ENCODE measurements around the gene CIZ1. TPM values are rescaled to one million over a fixed set of nuclear protein-coding genes. Genes with fewer than 3 reads are reported as not detected.

Gene CIZ1
- total and polyA plus RNA-seq, 2 of the 13 experiments (the other 11 are each of a cell fraction or from before 2014, with no cell fraction given): 30.6 to 50.3 TPM

- TF ChIP-seq SKIL (CRISPR knock-in tag; IDR thresholded peaks at IDR 0.05; ENCODE audit: borderline replicate concordance) (no peak), ZNF264 (CRISPR knock-in tag; IDR thresholded peaks at IDR 0.05) (no peak), ZNF549 (CRISPR knock-in tag; IDR thresholded peaks at IDR 0.05) (peak; percentile 79; the same call in 1 of the 2 replicates), ADNP (CRISPR knock-in tag; IDR thresholded peaks at IDR 0.05) (0 out of 2 replicates have a peak, but pooled peaks have one; percentile 16), ZNF335 (CRISPR knock-in tag; IDR thresholded peaks at IDR 0.05) (no peak), KDM5A (IDR thresholded peaks at IDR 0.05; ENCODE audit: borderline replicate concordance, low read length) (peak; percentile 91; the same call in 1 of the 2 replicates), ZNF780A (CRISPR knock-in tag; IDR thresholded peaks at IDR 0.05) (no peak), MLXIP (CRISPR knock-in tag; IDR thresholded peaks at IDR 0.05; ENCODE audit: borderline replicate concordance) (no peak), YEATS4 (CRISPR knock-in tag; IDR thresholded peaks at IDR 0.05; ENCODE audit: borderline replicate concordance) (peak; percentile 80; the same call in 1 of the 2 replicates), ZNF543 (CRISPR knock-in tag; IDR thresholded peaks at IDR 0.05) (peak; percentile 71), CEBPZ (IDR thresholded peaks at IDR 0.05; ENCODE audit: low read length) (no peak), ZNF503 (CRISPR knock-in tag; IDR thresholded peaks at IDR 0.05) (no peak), RFXAP (CRISPR knock-in tag; IDR thresholded peaks at IDR 0.05; ENCODE audit: borderline replicate concordance) (no peak), ZBTB33 (CRISPR knock-in tag; IDR thresholded peaks at IDR 0.05) (no peak; the same call in 1 of the 2 replicates), JARID2 (CRISPR knock-in tag; IDR thresholded peaks at IDR 0.05; ENCODE audit: insufficient replicate concordance) (no peak), GZF1 (CRISPR knock-in tag; IDR thresholded peaks at IDR 0.05) (no peak), ZNF3 (CRISPR knock-in tag; IDR thresholded peaks at IDR 0.05) (no peak)
These were observed at the start of gene CIZ1 (continued) for GRCh38 chr9:128191406-128192046.

Measured in HepG2 (cell line).